BJ (cell line): Measurements from ENCODE around the gene NFU1. TPM values are rescaled to one million over a fixed set of nuclear protein-coding genes. Genes with fewer than 3 reads are reported as not detected.

Experiments
- CTCF ChIA-PET: fragments of 350-600 bp; formaldehyde crosslinking; extraction: SDS; loops from one replicate; lab custom pipeline; 2021; ENCODE audit warnings: antibody characterized with exemption, inconsistent platforms; lab: Yijun Ruan, JAX
- POLR2A ChIA-PET: fragments of 300-600 bp; sonication (Branson Sonifier 250); formaldehyde crosslinking; extraction: SDS; loops from one replicate; lab custom pipeline; 2021; ENCODE audit warnings: antibody characterized with exemption; lab: Charles Lee
- DNase-seq: peaks from one replicate; pipeline ENCODE4 v3.0.0-alpha.2; 2011; ENCODE audit warnings: low read depth
- H3K27me3 ChIP-seq: 2 replicates; pipeline ENCODE4 v1.6.0; 2011; ENCODE audit warnings: low read length; ENCODE audit not compliant: control insufficient read depth, insufficient read depth
- H3K36me3 ChIP-seq: 2 replicates; pipeline ENCODE4 v1.5.1; 2011; ENCODE audit warnings: low read length; ENCODE audit not compliant: control insufficient read depth, insufficient read depth
- H3K4me3 ChIP-seq: 2 replicates; pipeline ENCODE4 v1.5.1; 2011; ENCODE audit warnings: low read depth, mild to moderate bottlenecking, control low read depth, low read length
- polyA plus RNA-seq: library from polyadenylated mRNA; depleted of rRNA; stranded (reverse); fragments of >200 nt; gene quantifications from 2 replicates; pipeline ENCODE4 v1.2.3, GENCODE V29; 2011
- TF ChIP-seq, protein P1 (sequence below): IDR thresholded peaks from 2 replicates; pipeline ENCODE4 v1.5.1; 2011; ENCODE audit warnings: low read depth, mild to moderate bottlenecking, control low read depth, inconsistent platforms, low read length, moderate library complexity; ENCODE audit not compliant: insufficient read depth

NFU1 gene
- polyA plus RNA-seq, 1 experiment = 13.0 TPM

GRCh38 chr2:69372767-69373166 lies 64.5 kb downstream of the NFU1 start:
- TF ChIP-seq, protein P1, sequence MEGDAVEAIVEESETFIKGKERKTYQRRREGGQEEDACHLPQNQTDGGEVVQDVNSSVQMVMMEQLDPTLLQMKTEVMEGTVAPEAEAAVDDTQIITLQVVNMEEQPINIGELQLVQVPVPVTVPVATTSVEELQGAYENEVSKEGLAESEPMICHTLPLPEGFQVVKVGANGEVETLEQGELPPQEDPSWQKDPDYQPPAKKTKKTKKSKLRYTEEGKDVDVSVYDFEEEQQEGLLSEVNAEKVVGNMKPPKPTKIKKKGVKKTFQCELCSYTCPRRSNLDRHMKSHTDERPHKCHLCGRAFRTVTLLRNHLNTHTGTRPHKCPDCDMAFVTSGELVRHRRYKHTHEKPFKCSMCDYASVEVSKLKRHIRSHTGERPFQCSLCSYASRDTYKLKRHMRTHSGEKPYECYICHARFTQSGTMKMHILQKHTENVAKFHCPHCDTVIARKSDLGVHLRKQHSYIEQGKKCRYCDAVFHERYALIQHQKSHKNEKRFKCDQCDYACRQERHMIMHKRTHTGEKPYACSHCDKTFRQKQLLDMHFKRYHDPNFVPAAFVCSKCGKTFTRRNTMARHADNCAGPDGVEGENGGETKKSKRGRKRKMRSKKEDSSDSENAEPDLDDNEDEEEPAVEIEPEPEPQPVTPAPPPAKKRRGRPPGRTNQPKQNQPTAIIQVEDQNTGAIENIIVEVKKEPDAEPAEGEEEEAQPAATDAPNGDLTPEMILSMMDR = no peak
- peaks cover 19% of the 10 kb centered on the region for H3K36me3 ChIP-seq

GRCh38 chr2:69369802-69370201 lies 67.4 kb downstream of the NFU1 start:
- POLR2A ChIA-PET = no interaction called here
- peaks cover 22% of the 10 kb centered on the region for H3K36me3 ChIP-seq

More at GRCh38 chr2:69372767-69373166, 64.5 kb downstream of the NFU1 start:
- Histone ChIP-seq H3K4me3 (no peak overlapping the region), H3K27me3 (no peaks in the 10 kb centered on the region)
- no peak for DNase-seq
- POLR2A ChIA-PET = interaction anchor here (0.7 to 1.0 kb wide), 2 partner anchors 9 to 264 kb away, joined by 4 to 9 read pairs; no protein-coding TSS in a partner anchor
- CTCF ChIA-PET = interaction anchor here (0.9 to 1.6 kb wide), 2 partner anchors 9 to 14 kb away, joined by 3 to 4 read pairs; no protein-coding TSS in a partner anchor

GRCh38 chr2:69368588-69368987 lies 68.6 kb downstream of the NFU1 start:
- no peak for DNase-seq
- CTCF ChIA-PET = no interaction called here
- POLR2A ChIA-PET = no interaction called here
- Histone ChIP-seq H3K27me3 (no peaks in the 10 kb centered on the region), H3K36me3 (peaks cover 22% of the 10 kb centered on the region), H3K4me3 (no peak overlapping the region)
- TF ChIP-seq, protein P1 = no peak

More at GRCh38 chr2:69369802-69370201, 67.4 kb downstream of the NFU1 start:
- TF ChIP-seq, protein P1 = no peak
- DNase-seq = no peak
- H3K4me3 ChIP-seq = no peak overlapping the region
- CTCF ChIA-PET = interaction anchor here (1.4 to 1.5 kb wide), 2 partner anchors 68 to 427 kb away, joined by 3 to 5 read pairs; partner anchors contain the start of gene NFU1
- no peaks in the 10 kb centered on the region for H3K27me3 ChIP-seq

DNA sequence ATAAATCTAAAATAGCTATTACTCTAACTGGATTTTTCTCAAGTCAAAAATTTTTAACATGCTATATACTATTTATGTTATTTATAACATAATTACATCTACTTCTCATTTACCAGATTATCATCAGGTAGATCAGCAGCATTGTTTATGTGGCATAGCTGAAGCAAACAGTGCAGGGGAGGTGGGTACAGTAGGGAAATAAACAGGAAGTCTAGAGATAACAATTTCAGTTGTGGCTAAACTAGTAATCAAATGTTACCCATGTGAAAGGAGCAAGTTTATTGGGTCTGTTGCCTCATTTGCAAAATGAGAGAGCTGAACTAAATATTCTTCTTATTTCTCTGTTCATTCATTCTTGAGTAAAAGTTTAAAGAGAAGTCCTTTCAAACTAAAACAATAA lies 77.9 kb downstream of the NFU1 start:
- peaks cover 22% of the 10 kb centered on the region for H3K36me3 ChIP-seq
- ChIA-PET CTCF (interaction anchor here (1.2 to 1.9 kb wide), 2 partner anchors 13 to 16 kb away, joined by 3 to 4 read pairs; no protein-coding TSS in a partner anchor), POLR2A (no interaction called here)
- TF ChIP-seq, protein P1 = no peak
- no peak overlapping the region for H3K4me3 ChIP-seq
- DNase-seq = no peak
- H3K27me3 ChIP-seq = no peaks in the 10 kb centered on the region

GRCh38 chr2:69358914-69359313 lies 78.3 kb downstream of the NFU1 start:
- Histone ChIP-seq H3K4me3 (no peak overlapping the region), H3K27me3 (no peaks in the 10 kb centered on the region), H3K36me3 (peaks cover 22% of the 10 kb centered on the region)
- no peak for DNase-seq
- TF ChIP-seq, protein P1 = no peak
- ChIA-PET POLR2A (no interaction called here), CTCF (interaction anchor here (1.2 to 1.9 kb wide), 2 partner anchors 13 to 16 kb away, joined by 3 to 4 read pairs; no protein-coding TSS in a partner anchor)
